Body of pancreas (tissue), 4 donors: ENCODE data around the gene SLC11A1. TPM values are rescaled to one million over a fixed set of nuclear protein-coding genes. Genes with fewer than 3 reads are reported as not detected.

Experiments
- ATAC-seq: fragments of 150-250 bp; one replicate; pipeline ENCODE4 v1.9.1; 2016
- DNase-seq, 4 donors: peaks; one replicate each; pipeline ENCODE4 v3.0.0-alpha.2; 2019
- H3K27ac ChIP-seq, 4 donors: fragments of 200-600 bp; sonication (generic); 1 replicate in 3 of 4; 2 replicates in 1 of 4; pipeline versions ENCODE4 v1.5.1 to v1.6.1; 2016 to 2019; ENCODE audit warnings: mild to moderate bottlenecking in 1 of 4, mixed read lengths in 1 of 4, moderate library complexity in 1 of 4
- H3K27me3 ChIP-seq, 2 donors: fragments of 200-600 bp; sonication (generic); one replicate each; pipeline ENCODE4 v1.6.0; 2016; ENCODE audit warnings: mild to moderate bottlenecking in 1 of 2
- H3K36me3 ChIP-seq, 2 donors: fragments of 200-600 bp; sonication (generic); replicated peaks in 1 of 2; 2 replicates each; pipeline ENCODE4 v1.5.1; 2016; ENCODE audit warnings: low read depth in 2 of 2; ENCODE audit not compliant: insufficient read depth in 1 of 2
- H3K4me1 ChIP-seq: fragments of 200-600 bp; sonication (generic); one replicate; pipeline ENCODE4 v1.6.0; 2016
- H3K4me3 ChIP-seq, 2 donors: fragments of 200-600 bp; sonication (generic); 1 replicate in 1 of 2; 2 replicates in 1 of 2; pipeline ENCODE4 v1.5.1; 2016 to 2019
- H3K9me3 ChIP-seq, 3 donors: fragments of 200-600 bp; sonication (generic); 1 replicate in 2 of 3; 2 replicates in 1 of 3; pipeline ENCODE4 v1.5.1; 2016
- CTCF ChIP-seq, 7 experiments: fragments of 450-650 bp in 4 of 7; fragments of 200-600 bp in 3 of 7; sonication (generic) in 3 of 7; IDR thresholded peaks; one replicate each; pipeline ENCODE4 v1.5.1; 2016 to 2019; ENCODE audit warnings: antibody characterized with exemption in 7 of 7
- POLR2A ChIP-seq, 3 donors: fragments of 450-650 bp; IDR thresholded peaks; one replicate each; pipeline ENCODE4 v1.6.1; 2016; ENCODE audit warnings: antibody characterized with exemption in 3 of 3, mild to moderate bottlenecking in 2 of 3
- WGBS, 2 donors: methylation state at CpG; one replicate each; pipeline ENCODE4 v1.1.5; 2017; 5-methylcytosine and 5-hydroxymethylcytosine counted together
- intact Hi-C: fragments of 100-400 bp; cut with DNase I; formaldehyde crosslinking; loops from one replicate; pipeline ENCODE4 v1.15.1; 2023
- total RNA-seq, 2 donors: library from RNA; depleted of rRNA; stranded (reverse); fragments of >200 nt; gene quantifications; one replicate each; pipeline ENCODE4 v1.1.0, GENCODE V29; 2016

The SLC11A1 gene
- total RNA-seq, 2 donors from 2014 or later: 3.0 to 7.3 TPM

- intact Hi-C loops: no loop called here
- WGBS, 2 donors: 64 to 70% methylated on average over 4 of the region's 4 CpGs
- H3K27ac ChIP-seq: no peak overlapping the region
Observed at GRCh38 chr2:218374795-218375194, 7.3 kb upstream of the SLC11A1 start.

GRCh38 chr2:218375212-218375611 lies 6.9 kb upstream of the SLC11A1 start:
- H3K4me1 ChIP-seq: no peaks in the 10 kb centered on the region
- no peaks in the 10 kb centered on the region for H3K36me3 ChIP-seq
- H3K9me3 ChIP-seq: no peaks in the 10 kb centered on the region
- no peak overlapping the region for H3K4me3 ChIP-seq
- WGBS, 2 donors: 46 to 55% methylated on average over 2 of the region's 2 CpGs
- no peak for DNase-seq
- no peak for ATAC-seq
- TF ChIP-seq POLR2A (IDR thresholded peaks at IDR 0.05) (no peak), CTCF (IDR thresholded peaks at IDR 0.05) (no peak)
- no peak overlapping the region for H3K27ac ChIP-seq
- intact Hi-C loops: no loop called here
- no peaks in the 10 kb centered on the region for H3K27me3 ChIP-seq

More at GRCh38 chr2:218374795-218375194, 7.3 kb upstream of the SLC11A1 start:
- Histone ChIP-seq H3K27me3 (no peaks in the 10 kb centered on the region), H3K4me3 (no peak overlapping the region), H3K36me3 (no peaks in the 10 kb centered on the region), H3K9me3 (no peaks in the 10 kb centered on the region), H3K4me1 (no peaks in the 10 kb centered on the region)
- no peak for ATAC-seq
- DNase-seq: no peak
- no peak for TF ChIP-seq POLR2A (IDR thresholded peaks at IDR 0.05)
- no peak for TF ChIP-seq CTCF (IDR thresholded peaks at IDR 0.05)

- no peaks in the 10 kb centered on the region for H3K9me3 ChIP-seq
- WGBS, 2 donors: 83 to 84% methylated on average over 5 of the region's 5 CpGs
Observed at GRCh38 chr2:218378053-218378452, 4.0 kb upstream of the SLC11A1 start.

GRCh38 chr2:218382785-218383184 lies 712 bp downstream of the SLC11A1 start:
- Histone ChIP-seq H3K27ac (peak overlapping the region in 1 of 4 donors; percentile 65), H3K27me3 (no peaks in the 10 kb centered on the region), H3K4me1 (peaks cover 12% of the 10 kb centered on the region), H3K36me3 (no peaks in the 10 kb centered on the region), H3K9me3 (no peaks in the 10 kb centered on the region), H3K4me3 (no peak overlapping the region)
- DNase-seq: no peak
- intact Hi-C loops: no loop called here
- no peak for TF ChIP-seq CTCF (IDR thresholded peaks at IDR 0.05)
- TF ChIP-seq POLR2A (IDR thresholded peaks at IDR 0.05): no peak
- ATAC-seq: no peak
- WGBS, 2 donors: 89% methylated on average over 2 to 6 of the region's 6 CpGs

More at GRCh38 chr2:218378053-218378452, 4.0 kb upstream of the SLC11A1 start:
- DNase-seq (no peak), ATAC-seq (no peak)
- Histone ChIP-seq H3K36me3 (no peaks in the 10 kb centered on the region), H3K4me3 (no peak overlapping the region), H3K27ac (no peak overlapping the region), H3K27me3 (no peaks in the 10 kb centered on the region), H3K4me1 (no peaks in the 10 kb centered on the region)
- no peak for TF ChIP-seq POLR2A (IDR thresholded peaks at IDR 0.05)
- no peak for TF ChIP-seq CTCF (IDR thresholded peaks at IDR 0.05)
- intact Hi-C loops: no loop called here

GRCh38 chr2:218383892-218384519 lies 1.9 kb downstream of the SLC11A1 start:
- TF ChIP-seq POLR2A (IDR thresholded peaks at IDR 0.05): peak in 1 of 3 donors; percentile 23
- no peak for TF ChIP-seq CTCF (IDR thresholded peaks at IDR 0.05)
- WGBS, 2 donors: 80 to 88% methylated on average over 9 to 10 of the region's 10 CpGs
- H3K27ac ChIP-seq: peak overlapping the region in 1 of 4 donors; percentile 65
- no peaks in the 10 kb centered on the region for H3K9me3 ChIP-seq
- H3K4me1 ChIP-seq: peaks cover 14% of the 10 kb centered on the region
- no peak for ATAC-seq
- no peaks in the 10 kb centered on the region for H3K36me3 ChIP-seq
- no peak overlapping the region for H3K4me3 ChIP-seq
- no peaks in the 10 kb centered on the region for H3K27me3 ChIP-seq
- intact Hi-C loops: no loop called here
- peak in 1 of 4 donors; percentile 28 for DNase-seq
